OCI-LY1 (cell line): Measurements from ENCODE around the gene WNT2.
A peak's percentile ranks its signal among the peaks of the same experiment; 100 is the strongest.
"Not testable (repeated sequence)": the region's sequence is repeated elsewhere in the genome, so short reads cannot be mapped to it uniquely, and the experiment has no call there.

Source experiments
- H2AFZ ChIP-seq: fragments of 200-600 bp; sonication (generic), shearing (Covaris generic); 2 replicates; pipeline ENCODE4 v1.6.0; 2014; ENCODE audit warnings: antibody characterized with exemption, mild to moderate bottlenecking, low read length
- H3F3A ChIP-seq: fragments of 200-600 bp; sonication (generic), shearing (Covaris generic); 2 replicates; pipeline ENCODE4 v1.6.0; 2014; ENCODE audit warnings: mild to moderate bottlenecking, antibody characterized with exemption, low read length, moderate library complexity; ENCODE audit not compliant: insufficient read depth
- H3K27ac ChIP-seq: fragments of 200-600 bp; sonication (generic); 2 replicates; pipeline ENCODE4 v1.5.1; 2014; ENCODE audit warnings: low read length, mixed run types, mild to moderate bottlenecking, low read depth; ENCODE audit not compliant: poor library complexity, severe bottlenecking
- H3K27me3 ChIP-seq: fragments of 200-600 bp; sonication (generic); 2 replicates; pipeline ENCODE4 v1.6.0; 2014; ENCODE audit warnings: antibody characterized with exemption, mild to moderate bottlenecking, low read length, moderate library complexity; ENCODE audit not compliant: insufficient read depth
- H3K36me3 ChIP-seq: fragments of 200-600 bp; sonication (generic); 2 replicates; pipeline ENCODE4 v1.6.1; 2014; ENCODE audit warnings: mild to moderate bottlenecking, antibody characterized with exemption, low read length, moderate library complexity, mixed read lengths; ENCODE audit not compliant: insufficient read depth
- H3K4me1 ChIP-seq: fragments of 200-600 bp; sonication (generic); 2 replicates; pipeline ENCODE4 v1.5.1; 2014; ENCODE audit warnings: mild to moderate bottlenecking, low read length, moderate library complexity; ENCODE audit not compliant: insufficient read depth, severe bottlenecking
- H3K4me2 ChIP-seq: fragments of 200-600 bp; sonication (generic), shearing (Covaris generic); 2 replicates; pipeline ENCODE4 v1.6.1; 2014; ENCODE audit warnings: low read length
- H3K4me3 ChIP-seq: fragments of 200-600 bp; sonication (generic); 2 replicates; pipeline ENCODE4 v1.5.1; 2014; ENCODE audit warnings: low read length, low read depth, mild to moderate bottlenecking, mixed read lengths; ENCODE audit not compliant: poor library complexity, severe bottlenecking
- H3K79me2 ChIP-seq: fragments of 200-600 bp; shearing (Covaris generic); 2 replicates; pipeline ENCODE4 v1.6.1; 2016; ENCODE audit warnings: mixed run types, low read length, mixed read lengths; ENCODE audit not compliant: insufficient read depth
- H3K9ac ChIP-seq: fragments of 200-600 bp; sonication (generic), shearing (Covaris generic); 2 replicates; pipeline ENCODE4 v1.6.1; 2014; ENCODE audit warnings: mild to moderate bottlenecking, low read length, mixed read lengths
- H3K9me2 ChIP-seq: fragments of 200-600 bp; sonication (generic), shearing (Covaris generic); 2 replicates; pipeline ENCODE4 v1.6.1; 2014; ENCODE audit warnings: low read depth, mild to moderate bottlenecking, low read length, mixed read lengths
- H3K9me3 ChIP-seq: fragments of 200-600 bp; shearing (Covaris generic); 2 replicates; pipeline ENCODE4 v1.6.1; 2014; ENCODE audit warnings: low read length, mixed read lengths
- H4K20me1 ChIP-seq: fragments of 200-600 bp; sonication (generic), shearing (Covaris generic); 2 replicates; pipeline ENCODE4 v1.6.0; 2016; ENCODE audit warnings: mild to moderate bottlenecking, low read length; ENCODE audit not compliant: insufficient read depth
- CTCF ChIP-seq: fragments of 200-600 bp; sonication (generic), shearing (Covaris generic); IDR thresholded peaks from 2 replicates; pipeline ENCODE4 v1.5.1; 2017; ENCODE audit warnings: mild to moderate bottlenecking, antibody characterized with exemption, low read length, moderate library complexity, mixed read lengths
- EZH2 ChIP-seq: fragments of 200-600 bp; sonication (generic), shearing (Covaris generic); IDR thresholded peaks from 2 replicates; pipeline ENCODE4 v1.8.0; 2017; ENCODE audit warnings: borderline replicate concordance, mixed run types, mild to moderate bottlenecking, antibody characterized with exemption, low read length, moderate library complexity, mixed read lengths

WNT2 gene

GRCh38 chr7:117312593-117313580 is 10.0 kb downstream of the WNT2 start:
- Histone ChIP-seq H3K27ac (no peak overlapping the region), H3K4me1 (no peaks in the 10 kb centered on the region), H3K36me3 (no peaks in the 10 kb centered on the region), H2AFZ (no peak overlapping the region), H3K27me3 (no peaks in the 10 kb centered on the region), H3K4me3 (no peak overlapping the region), H3K4me2 (no peak overlapping the region), H3K9me3 (no peaks in the 10 kb centered on the region), H3K9ac (no peak overlapping the region), H4K20me1 (no peaks in the 10 kb centered on the region), H3K79me2 (no peaks in the 10 kb centered on the region), H3F3A (no peaks in the 10 kb centered on the region), H3K9me2 (no peaks in the 10 kb centered on the region)
- peak; percentile 35; the same call in 1 of the 2 replicates for TF ChIP-seq CTCF
- TF ChIP-seq EZH2, result no peak

GRCh38 chr7:117308891-117309290 is 14.0 kb downstream of the WNT2 start:
- H3K27ac ChIP-seq, result no peak overlapping the region
- peaks cover 2% of the 10 kb centered on the region; the same call in 1 of the 2 replicates for H3K9me3 ChIP-seq
- no peak for TF ChIP-seq CTCF
- TF ChIP-seq EZH2, result no peak
- no peak overlapping the region for H2AFZ ChIP-seq
- no peaks in the 10 kb centered on the region for H3K9me2 ChIP-seq
- no peak overlapping the region for H3K9ac ChIP-seq
- no peak overlapping the region for H3K4me2 ChIP-seq
- no peaks in the 10 kb centered on the region for H3K36me3 ChIP-seq
- no peak overlapping the region for H3K4me3 ChIP-seq
- no peaks in the 10 kb centered on the region for H3K27me3 ChIP-seq
- H4K20me1 ChIP-seq, result no peaks in the 10 kb centered on the region
- H3K4me1 ChIP-seq, result no peaks in the 10 kb centered on the region
- no peaks in the 10 kb centered on the region for H3K79me2 ChIP-seq
- no peaks in the 10 kb centered on the region for H3F3A ChIP-seq

GRCh38 chr7:117302396-117302795 is 20.5 kb downstream of the WNT2 start:
- no peak overlapping the region for H3K4me3 ChIP-seq
- no peaks in the 10 kb centered on the region for H4K20me1 ChIP-seq
- H3K79me2 ChIP-seq, result no peaks in the 10 kb centered on the region
- no peak overlapping the region for H2AFZ ChIP-seq
- H3K4me2 ChIP-seq, result no peak overlapping the region
- H3K4me1 ChIP-seq, result no peaks in the 10 kb centered on the region
- H3K9me3 ChIP-seq, result peaks cover 2% of the 10 kb centered on the region; the same call in 1 of the 2 replicates
- H3F3A ChIP-seq, result no peaks in the 10 kb centered on the region
- H3K9ac ChIP-seq, result no peak overlapping the region
- no peak for TF ChIP-seq CTCF
- TF ChIP-seq EZH2, result no peak
- no peaks in the 10 kb centered on the region for H3K36me3 ChIP-seq
- H3K9me2 ChIP-seq, result no peaks in the 10 kb centered on the region
- H3K27me3 ChIP-seq, result no peaks in the 10 kb centered on the region
- no peak overlapping the region for H3K27ac ChIP-seq

DNA sequence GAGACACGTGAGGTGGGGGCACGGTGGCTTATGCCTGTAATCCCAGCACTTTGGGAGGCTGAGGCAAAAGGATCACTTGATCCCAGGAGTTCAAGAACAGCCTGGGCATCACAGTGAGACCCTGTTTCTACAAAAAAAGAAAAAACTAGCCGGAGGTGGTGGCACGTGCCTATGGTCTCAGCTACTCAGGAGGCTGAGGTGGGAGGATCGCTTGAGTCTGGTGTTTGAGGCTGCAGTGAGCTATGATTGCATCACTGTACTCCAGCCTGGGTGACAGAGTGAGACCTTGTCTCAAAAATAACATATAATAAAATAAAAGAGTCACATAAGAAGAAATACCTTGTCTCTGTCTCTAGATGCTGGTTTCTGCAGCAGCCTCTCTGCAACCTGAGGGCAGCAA is 22.4 kb downstream of the WNT2 start:
- H3K27me3 ChIP-seq, H3K4me1 ChIP-seq, H3K9ac ChIP-seq, H4K20me1 ChIP-seq, H3K36me3 ChIP-seq, H3F3A ChIP-seq, H2AFZ ChIP-seq, H3K4me2 ChIP-seq, H3K9me2 ChIP-seq, H3K79me2 ChIP-seq, H3K9me3 ChIP-seq, H3K4me3 ChIP-seq, H3K27ac ChIP-seq: not testable (repeated sequence)
